HCT116 (cell line): ENCODE results near the gene GARS1. TPM values are rescaled to one million over a fixed set of nuclear protein-coding genes. Genes with fewer than 3 reads are reported as not detected.

Experiments used
- ATAC-seq: fragments of 200-7000 bp; cut with Tn5 transposase; 2 replicates; pipeline ENCODE4 v1.9.1; 2020; ENCODE audit warnings: mild to moderate bottlenecking, moderate library complexity
- BruUV-seq: library from RNA; stranded (reverse); fragments of 400-500 nt; replicated peaks from 2 replicates; lab custom pipeline; 2021; lab: Mats Ljungman, UMichigan
- CTCF ChIA-PET: fragments of 300-600 bp; sonication (Branson Sonifier 250); formaldehyde crosslinking; loops from one replicate; lab custom pipeline; 2021; ENCODE audit warnings: antibody characterized with exemption; lab: Charles Lee
- POLR2A ChIA-PET: fragments of 300-600, 350-600 bp; sonication (Branson Sonifier 250); formaldehyde crosslinking; loops from one replicate; lab custom pipeline; 2021; ENCODE audit warnings: antibody characterized with exemption; lab: Charles Lee
- RAD21 ChIA-PET, 2 experiments: fragments of 300-600 bp; sonication (Branson Sonifier 250); formaldehyde crosslinking; loops; one replicate each; lab custom pipeline; 2023; ENCODE audit warnings: low total read pairs in 2 of 2; ENCODE audit not compliant: uncharacterized antibody in 2 of 2, unreplicated experiment in 2 of 2, low non-redundant PET in 1 of 2; lab: Charles Lee
- DNase-seq: peaks from one replicate; pipeline ENCODE4 v3.0.0-alpha.2; 2010; ENCODE audit warnings: low read depth, low spot score
- H2AFZ ChIP-seq: fragments of 200-600 bp; shearing (Covaris generic), sonication (generic); 2 replicates; pipeline ENCODE4 v1.6.1; 2017; ENCODE audit warnings: low read depth, mixed run types, mixed read lengths, antibody characterized with exemption, low read length; ENCODE audit not compliant: poor library complexity, severe bottlenecking
- H3K27ac ChIP-seq: 2 replicates; pipeline ENCODE4 v1.5.1; 2012; ENCODE audit warnings: low read depth, low read length
- H3K27me3 ChIP-seq: fragments of 200-600 bp; sonication (generic); 2 replicates; pipeline ENCODE4 v1.6.1; 2016; ENCODE audit warnings: mixed run types, low read length, mixed read lengths; ENCODE audit not compliant: insufficient read depth
- H3K36me3 ChIP-seq, 2 experiments: fragments of 200-500 bp in 1 of 2; fragments of 200-600 bp in 1 of 2; sonication (Bioruptor generic) in 1 of 2; sonication (generic) in 1 of 2; 2 replicates each; pipeline versions ENCODE4 v1.5.1 to v1.6.1; 2014 to 2016; ENCODE audit warnings: low read length in 2 of 2, inconsistent platforms in 1 of 2, mixed read lengths in 1 of 2, mixed run types in 1 of 2; ENCODE audit not compliant: insufficient read depth in 2 of 2, control insufficient read depth in 1 of 2
- H3K4me1 ChIP-seq, 2 experiments: fragments of 200-600 bp in 1 of 2; sonication (generic) in 1 of 2; 2 replicates each; pipeline versions ENCODE4 v1.5.1 to v1.6.1; 2012 to 2017; ENCODE audit warnings: low read length in 2 of 2, inconsistent platforms in 1 of 2, mild to moderate bottlenecking in 1 of 2, mixed read lengths in 1 of 2, mixed run types in 1 of 2, moderate library complexity in 1 of 2; ENCODE audit not compliant: insufficient read depth in 2 of 2, control insufficient read depth in 1 of 2
- H3K4me2 ChIP-seq: fragments of 200-600 bp; sonication (generic); 2 replicates; pipeline ENCODE4 v1.6.1; 2017; ENCODE audit warnings: mixed run types, low read length, mixed read lengths
- H3K4me3 ChIP-seq, 2 experiments: fragments of 200-600 bp in 1 of 2; sonication (generic) in 1 of 2; replicated peaks in 1 of 2; 2 replicates each; pipeline ENCODE4 v1.5.1; 2011 to 2016; ENCODE audit warnings: low read length in 2 of 2, control low read depth in 1 of 2, low read depth in 1 of 2, mild to moderate bottlenecking in 1 of 2, mixed read lengths in 1 of 2, mixed run types in 1 of 2
- H3K79me2 ChIP-seq: fragments of 200-600 bp; sonication (generic); 2 replicates; pipeline ENCODE4 v1.6.1; 2017; ENCODE audit warnings: mild to moderate bottlenecking, mixed run types, low read length, moderate library complexity, mixed read lengths; ENCODE audit not compliant: insufficient read depth
- H3K9ac ChIP-seq: fragments of 200-600 bp; sonication (generic); 2 replicates; pipeline ENCODE4 v1.6.1; 2016; ENCODE audit warnings: low read length, mixed read lengths
- H3K9me2 ChIP-seq: fragments of 200-600 bp; sonication (generic), shearing (Covaris generic); 2 replicates; pipeline ENCODE4 v1.6.1; 2017; ENCODE audit warnings: mixed run types, mild to moderate bottlenecking, moderate library complexity; ENCODE audit not compliant: insufficient read depth
- H3K9me3 ChIP-seq, 2 experiments: fragments of 200-500 bp in 1 of 2; fragments of 200-600 bp in 1 of 2; sonication (Bioruptor generic) in 1 of 2; sonication (generic) in 1 of 2; 2 replicates each; pipeline ENCODE4 v1.6.1; 2014 to 2017; ENCODE audit warnings: low read length in 2 of 2, mixed read lengths in 2 of 2, inconsistent platforms in 1 of 2, low read depth in 1 of 2, mild to moderate bottlenecking in 1 of 2, mixed run types in 1 of 2, moderate library complexity in 1 of 2; ENCODE audit not compliant: control insufficient read depth in 1 of 2, insufficient read depth in 1 of 2
- H4K20me1 ChIP-seq: fragments of 200-600 bp; sonication (generic), shearing (Covaris generic); 2 replicates; pipeline ENCODE4 v1.6.1; 2017; ENCODE audit warnings: mixed run types, mild to moderate bottlenecking, moderate library complexity; ENCODE audit not compliant: insufficient read depth
- ATF3 ChIP-seq: IDR thresholded peaks from 2 replicates; pipeline ENCODE4 v1.6.1; 2012
- CBX3 ChIP-seq: IDR thresholded peaks from 2 replicates; pipeline ENCODE4 v1.6.1; 2012; ENCODE audit warnings: low read depth
- EZH2phosphoT487 ChIP-seq: fragments of 200-600 bp; IDR thresholded peaks from 2 replicates; pipeline ENCODE4 v1.6.1; 2018; ENCODE audit warnings: antibody characterized with exemption, borderline replicate concordance
- JUND ChIP-seq: IDR thresholded peaks from 2 replicates; pipeline ENCODE4 v1.6.1; 2012
- POLR2AphosphoS5 ChIP-seq: IDR thresholded peaks from 2 replicates; pipeline ENCODE4 v1.6.1; 2011; ENCODE audit warnings: mild to moderate bottlenecking, low read depth, low read length, moderate library complexity
- RAD21 ChIP-seq: IDR thresholded peaks from 2 replicates; pipeline ENCODE4 v1.6.1; 2012; ENCODE audit warnings: low read depth, mild to moderate bottlenecking
- SP1 ChIP-seq: IDR thresholded peaks from 2 replicates; pipeline ENCODE4 v1.6.1; 2012; ENCODE audit warnings: low read depth
- SRF ChIP-seq: IDR thresholded peaks from 2 replicates; pipeline ENCODE4 v1.6.1; 2012; ENCODE audit warnings: low read depth
- YY1 ChIP-seq: IDR thresholded peaks from 2 replicates; pipeline ENCODE4 v1.6.1; 2011; ENCODE audit warnings: low read length, low read depth, moderate library complexity, mild to moderate bottlenecking; ENCODE audit not compliant: insufficient replicate concordance; ENCODE audit errors: extremely low read depth
- ZBTB33 ChIP-seq: IDR thresholded peaks from 2 replicates; pipeline ENCODE4 v1.6.1; 2011; ENCODE audit warnings: mild to moderate bottlenecking, low read length, moderate library complexity; ENCODE audit not compliant: insufficient replicate concordance; ENCODE audit errors: extremely low read depth
- ZNF274 ChIP-seq: fragments of 200-500 bp; sonication (Bioruptor generic); IDR thresholded peaks from 2 replicates; pipeline ENCODE4 v1.6.1; 2014; ENCODE audit warnings: mild to moderate bottlenecking, low read depth, low read length, inconsistent platforms
- intact Hi-C: fragments of 100-400 bp; cut with micrococcal nuclease; formaldehyde crosslinking; loops from 2 replicates; pipeline ENCODE4 v1.10.0; 2022
- total RNA-seq: library from RNA; stranded (reverse); gene quantifications from one replicate; pipeline ENCODE4 v1.2.1, GENCODE V29; 2021; ENCODE audit not compliant: unreplicated experiment

The GARS1 gene
- total RNA-seq, 1 experiment from 2014 or later = 329 TPM

- BruUV-seq = no TSS peak
- Histone ChIP-seq H2AFZ (no peak overlapping the region), H3K9me3 (no peaks in the 10 kb centered on the region), H3K4me3 (no peak overlapping the region), H3K4me1 (peaks cover 0 to 5% of the 10 kb centered on the region in 2 experiments; a peak in 3 of 4 replicates), H3K9me2 (no peaks in the 10 kb centered on the region), H3K4me2 (no peak overlapping the region), H3K36me3 (0 out of 4 replicates have a peak, but pooled peaks cover 0 to 4% of the 10 kb centered on the region in 2 experiments), H3K27ac (no peak overlapping the region), H3K9ac (no peak overlapping the region), H4K20me1 (no peaks in the 10 kb centered on the region), H3K79me2 (peaks cover 48% of the 10 kb centered on the region), H3K27me3 (no peaks in the 10 kb centered on the region)
- no peak for ATAC-seq
- DNase-seq = no peak
- TF ChIP-seq ATF3 (no peak), ZBTB33 (no peak), JUND (no peak), EZH2phosphoT487 (no peak), POLR2AphosphoS5 (no peak), RAD21 (no peak), SP1 (no peak), SRF (no peak), ZNF274 (no peak), YY1 (no peak), CBX3 (no peak)
- RAD21 ChIA-PET = no interaction called here
- intact Hi-C loops = no loop called here
- CTCF ChIA-PET = no interaction called here
- POLR2A ChIA-PET = no interaction called here
Measured at GRCh38 chr7:30589111-30589510, 5.6 kb upstream of the GARS1 start.
